ENCODE data around the gene MAPK8. TPM values are rescaled to one million over a fixed set of nuclear protein-coding genes. Genes with fewer than 3 reads are reported as not detected.
"Not testable (repeated sequence)": the region's sequence is repeated elsewhere in the genome, so short reads cannot be mapped to it uniquely, and the experiment has no call there.

The MAPK8 gene
- total RNA-seq, 4 donors from 2014 or later = 35.3 to 61.9 (median 42.5) TPM

- TF ChIP-seq POLR2AphosphoS5 (IDR thresholded peaks at IDR 0.05) (no peak), POLR2A (IDR thresholded peaks at IDR 0.05) (no peak), CTCF (IDR thresholded peaks at IDR 0.05) (no peak)
- no peaks in the 10 kb centered on the region for H3K4me1 ChIP-seq
- no peak overlapping the region for H3K4me3 ChIP-seq
- WGBS = 94% methylated on average over 2 of the region's 2 CpGs
- no peaks in the 10 kb centered on the region for H3K27me3 ChIP-seq
- no peaks in the 10 kb centered on the region for H3K9me3 ChIP-seq
- DNase-seq (ENCODE audit: low spot score in 2 of 2) = no peak
- H3K36me3 ChIP-seq = no peaks in the 10 kb centered on the region
- no peak overlapping the region for H3K27ac ChIP-seq
Measured at GRCh38 chr10:48272682-48273081, 33.8 kb upstream of the MAPK8 start.

- no peak for TF ChIP-seq POLR2A (IDR thresholded peaks at IDR 0.05)
- TF ChIP-seq POLR2AphosphoS5 (IDR thresholded peaks at IDR 0.05) = no peak
- no peak for TF ChIP-seq CTCF (IDR thresholded peaks at IDR 0.05)
- TF ChIP-seq EP300 (IDR thresholded peaks at IDR 0.05) = no peak
- H3K27ac ChIP-seq = no peak overlapping the region
- no peak overlapping the region for H3K4me3 ChIP-seq
- 72% methylated on average over 2 of the region's 2 CpGs for WGBS
- no peaks in the 10 kb centered on the region for H3K27me3 ChIP-seq
- H3K9me3 ChIP-seq = no peaks in the 10 kb centered on the region
- DNase-seq (ENCODE audit: low spot score in 2 of 2) = no peak
- H3K4me1 ChIP-seq = no peaks in the 10 kb centered on the region
- H3K36me3 ChIP-seq = no peaks in the 10 kb centered on the region
Measured at GRCh38 chr10:48273741-48274140, 32.7 kb upstream of the MAPK8 start.

- no peak for DNase-seq (ENCODE audit: low spot score in 2 of 2)
- Histone ChIP-seq H3K9me3 (no peaks in the 10 kb centered on the region), H3K27me3 (no peaks in the 10 kb centered on the region), H3K27ac (no peak within 1 kb of the TSS), H3K4me1 (no peaks in the 10 kb centered on the region), H3K4me3 (no peak within 1 kb of the TSS), H3K36me3 (no peaks in the 10 kb centered on the region)
- 86% methylated on average over 8 of the region's 8 CpGs for WGBS
- TF ChIP-seq EP300 (IDR thresholded peaks at IDR 0.05) = no peak
- TF ChIP-seq POLR2AphosphoS5 (IDR thresholded peaks at IDR 0.05) = no peak
- no peak for TF ChIP-seq POLR2A (IDR thresholded peaks at IDR 0.05)
- no peak for TF ChIP-seq CTCF (IDR thresholded peaks at IDR 0.05)
Measured at GRCh38 chr10:48274636-48275035, 31.8 kb upstream of the MAPK8 start, which contains the start of gene FRMPD2. Gene FRMPD2 (minus strand): TSS chr10:48274696. CDS start chr10:48274567, 129 bp downstream.

- no peaks in the 10 kb centered on the region for H3K27me3 ChIP-seq
- no peaks in the 10 kb centered on the region for H3K36me3 ChIP-seq
- no peak overlapping the region for H3K4me3 ChIP-seq
- H3K27ac ChIP-seq = no peak overlapping the region
- H3K9me3 ChIP-seq = no peaks in the 10 kb centered on the region
- no peaks in the 10 kb centered on the region for H3K4me1 ChIP-seq
- no peak for DNase-seq (ENCODE audit: low spot score in 2 of 2)
- TF ChIP-seq EP300 (IDR thresholded peaks at IDR 0.05) (no peak), CTCF (IDR thresholded peaks at IDR 0.05) (no peak), POLR2A (IDR thresholded peaks at IDR 0.05) (no peak), POLR2AphosphoS5 (IDR thresholded peaks at IDR 0.05) (no peak)
- 93% methylated on average over 1 of the region's 1 CpG for WGBS
Measured at GRCh38 chr10:48277093-48277492, 29.4 kb upstream of the MAPK8 start.

GRCh38 chr10:48279081-48279751 lies 27.3 kb upstream of the MAPK8 start:
- no peak for TF ChIP-seq POLR2AphosphoS5 (IDR thresholded peaks at IDR 0.05)
- TF ChIP-seq CTCF (IDR thresholded peaks at IDR 0.05) = no peak
- no peak for TF ChIP-seq EP300 (IDR thresholded peaks at IDR 0.05)
- TF ChIP-seq POLR2A (IDR thresholded peaks at IDR 0.05) = no peak
- Histone ChIP-seq H3K27ac (no peak overlapping the region), H3K27me3 (no peaks in the 10 kb centered on the region), H3K9me3 (no peaks in the 10 kb centered on the region), H3K36me3 (no peaks in the 10 kb centered on the region), H3K4me1 (no peaks in the 10 kb centered on the region), H3K4me3 (no peak overlapping the region)
- no peak for DNase-seq (ENCODE audit: low spot score in 2 of 2)
- 95% methylated on average over 2 of the region's 2 CpGs for WGBS

- 77% methylated on average over 4 of the region's 4 CpGs for WGBS
- H3K27ac ChIP-seq; H3K4me1 ChIP-seq; H3K4me3 ChIP-seq; H3K36me3 ChIP-seq; H3K27me3 ChIP-seq; DNase-seq (ENCODE audit: low spot score in 2 of 2); H3K9me3 ChIP-seq: not testable (repeated sequence)
Measured at GRCh38 chr10:48281697-48282096, 24.8 kb upstream of the MAPK8 start.

All from suprapubic skin (tissue), 4 donors.